Endothelial cell of umbilical vein (primary cell): ENCODE measurements around the gene NAPB. TPM values are rescaled to one million over a fixed set of nuclear protein-coding genes. Genes with fewer than 3 reads are reported as not detected.

Experiments used
- BruUV-seq: library from RNA; stranded (reverse); fragments of 400-500 nt; replicated peaks from 2 replicates; lab custom pipeline; 2021; lab: Mats Ljungman, UMichigan
- CTCF ChIA-PET: fragments of 300-600, 350-600 bp; sonication (Branson Sonifier 250); formaldehyde crosslinking; loops from one replicate; lab custom pipeline; 2021; ENCODE audit warnings: antibody characterized with exemption, inconsistent platforms; lab: Charles Lee
- POLR2A ChIA-PET: fragments of 300-600, 350-600 bp; sonication (Branson Sonifier 250); formaldehyde crosslinking; loops from one replicate; lab custom pipeline; 2021; ENCODE audit warnings: antibody characterized with exemption, inconsistent platforms; lab: Charles Lee
- DNase-seq: peaks from one replicate; pipeline ENCODE4 v3.0.0-alpha.2; 2011; ENCODE audit warnings: low read depth, low spot score
- FAIRE-seq: peaks from 2 replicates; lab custom pipeline; 2011; peaks lifted over from hg19 to GRCh38; lab: Jason Lieb, UNC
- H2AFZ ChIP-seq: 2 replicates; pipeline ENCODE4 v1.6.0; 2012; ENCODE audit warnings: low read depth, low read length, control low read depth, inconsistent platforms
- H3K27ac ChIP-seq: 2 replicates; pipeline ENCODE4 v1.5.1; 2011; ENCODE audit warnings: low read depth, mild to moderate bottlenecking, control low read depth, low read length, moderate library complexity; ENCODE audit not compliant: insufficient read depth
- H3K27me3 ChIP-seq, 2 experiments: 2 replicates each; pipeline versions ENCODE4 v1.6.0 to v1.6.1; 2011; ENCODE audit warnings: low read length in 2 of 2, mixed read lengths in 1 of 2; ENCODE audit not compliant: control insufficient read depth in 2 of 2, insufficient read depth in 2 of 2
- H3K36me3 ChIP-seq, 2 experiments: 2 replicates in 1 of 2; 3 replicates in 1 of 2; pipeline ENCODE4 v1.5.1; 2011; ENCODE audit warnings: low read length in 2 of 2, mild to moderate bottlenecking in 1 of 2, moderate library complexity in 1 of 2; ENCODE audit not compliant: control insufficient read depth in 2 of 2, insufficient read depth in 2 of 2; ENCODE audit errors: extremely low read depth in 1 of 2
- H3K4me1 ChIP-seq: 3 replicates; pipeline ENCODE4 v1.5.1; 2011; ENCODE audit warnings: mild to moderate bottlenecking, low read length; ENCODE audit not compliant: control insufficient read depth, insufficient read depth; ENCODE audit errors: extremely low read depth
- H3K4me2 ChIP-seq: 2 replicates; pipeline ENCODE4 v1.6.1; 2011; ENCODE audit warnings: low read length, control low read depth, mixed read lengths; ENCODE audit not compliant: insufficient read depth
- H3K4me3 ChIP-seq, 3 experiments: fragments of 200-600 bp in 1 of 3; sonication (generic), shearing (Covaris generic) in 1 of 3; replicated peaks in 1 of 3; 2 replicates each; pipeline ENCODE4 v1.5.1; 2011 to 2016; ENCODE audit warnings: control low read depth in 3 of 3, low read length in 3 of 3, mild to moderate bottlenecking in 2 of 3, inconsistent platforms in 1 of 3, low read depth in 1 of 3, moderate library complexity in 1 of 3; ENCODE audit not compliant: insufficient read depth in 1 of 3
- H3K79me2 ChIP-seq: 2 replicates; pipeline ENCODE4 v1.6.0; 2012; ENCODE audit warnings: low read length, inconsistent platforms; ENCODE audit not compliant: control insufficient read depth, insufficient read depth
- H3K9ac ChIP-seq: replicated peaks from 2 replicates; pipeline ENCODE3; 2011; ENCODE audit warnings: low read length, control low read depth; ENCODE audit not compliant: insufficient read depth; ENCODE audit errors: extremely low read depth
- H3K9me1 ChIP-seq: replicated peaks from 3 replicates; pipeline ENCODE4 v1.6.0; 2011; ENCODE audit warnings: mild to moderate bottlenecking, low read length; ENCODE audit not compliant: control insufficient read depth, insufficient read depth; ENCODE audit errors: extremely low read depth
- H3K9me3 ChIP-seq: replicated peaks from 2 replicates; pipeline ENCODE4 v1.5.1; 2012; ENCODE audit warnings: low read length, inconsistent platforms; ENCODE audit not compliant: control insufficient read depth, insufficient read depth
- H4K20me1 ChIP-seq: replicated peaks from 2 replicates; pipeline ENCODE3; 2011; ENCODE audit warnings: mild to moderate bottlenecking, low read length; ENCODE audit not compliant: control insufficient read depth, insufficient read depth; ENCODE audit errors: extremely low read depth
- FOS ChIP-seq: IDR thresholded peaks from 2 replicates; pipeline ENCODE4 v1.6.1; 2011; ENCODE audit warnings: mild to moderate bottlenecking, low read length, moderate library complexity, borderline replicate concordance; ENCODE audit not compliant: insufficient read depth
- GATA2 ChIP-seq: IDR thresholded peaks from 2 replicates; pipeline ENCODE4 v1.7.0; 2011; ENCODE audit warnings: low read depth, mild to moderate bottlenecking, moderate library complexity, mixed read lengths, low read length; ENCODE audit not compliant: insufficient read length, insufficient read depth
- POLR2A ChIP-seq: IDR thresholded peaks from 2 replicates; pipeline ENCODE4 v1.6.1; 2012; ENCODE audit warnings: low read depth, mild to moderate bottlenecking, control low read depth, low read length
- POLR2AphosphoS5 ChIP-seq: IDR thresholded peaks from 2 replicates; pipeline ENCODE4 v1.6.1; 2012; ENCODE audit warnings: low read depth, mild to moderate bottlenecking, control low read depth, low read length, moderate library complexity; ENCODE audit not compliant: insufficient read depth
- dilution Hi-C: fragments of 300-500 bp; cut with MboI; formaldehyde crosslinking; loops from one replicate; pipeline ENCODE4 v1.15.0; 2019; ENCODE audit warnings: low sequenced_read_pairs; ENCODE audit not compliant: extremely low pct_ligation_motif_present
- intact Hi-C: fragments of 100-400 bp; cut with micrococcal nuclease; formaldehyde crosslinking; loops from one replicate; pipeline ENCODE4 v1.10.0; 2022
- polyA plus RNA-seq, 4 experiments: library from polyadenylated mRNA; depleted of rRNA in 3 of 4; stranded (reverse) in 3 of 4; unstranded in 1 of 4; fragments of >200 nt; gene quantifications; 2 replicates each; pipeline versions ENCODE4 v1.2.1 to v1.2.3, GENCODE V29; 2011 to 2012; ENCODE audit warnings: missing spikeins in 1 of 4
- total RNA-seq: library from RNA; stranded (reverse); gene quantifications from 2 replicates; pipeline ENCODE4 v1.2.3, GENCODE V29; 2021
- TF ChIP-seq, protein P1 (sequence below): IDR thresholded peaks from 2 replicates; pipeline ENCODE4 v1.6.1; 2011; ENCODE audit not compliant: insufficient read depth, insufficient read length

Gene NAPB
- total and polyA plus RNA-seq, 2 donors (not counting 3 experiments of a cell fraction or from before 2014, with no cell fraction given), result 4.7 to 10.1 TPM

DNA sequence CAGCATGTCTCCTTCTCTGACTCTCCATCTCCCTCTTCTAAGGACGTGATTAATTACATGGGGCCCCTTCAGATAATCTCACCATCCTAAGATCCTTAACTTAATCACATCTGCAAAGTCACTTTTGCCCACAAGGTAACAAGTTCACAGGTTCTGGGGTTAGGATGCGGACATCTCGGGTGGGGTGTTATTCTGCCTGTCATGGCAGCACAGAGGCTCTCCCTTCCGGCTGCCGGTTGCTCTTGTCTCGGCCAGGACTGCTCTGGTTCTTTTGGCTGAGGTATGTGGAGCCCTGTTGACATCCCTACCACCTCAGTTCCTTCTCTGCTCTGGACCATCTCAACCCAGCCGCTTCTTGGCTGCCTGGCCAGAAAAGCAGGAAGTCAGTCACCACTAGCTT is 35.6 kb upstream of the NAPB start:
- no peak overlapping the region for H2AFZ ChIP-seq
- no peaks in the 10 kb centered on the region for H3K4me1 ChIP-seq
- TF ChIP-seq FOS (no peak), GATA2 (no peak), POLR2A (no peak)
- TF ChIP-seq, protein P1, sequence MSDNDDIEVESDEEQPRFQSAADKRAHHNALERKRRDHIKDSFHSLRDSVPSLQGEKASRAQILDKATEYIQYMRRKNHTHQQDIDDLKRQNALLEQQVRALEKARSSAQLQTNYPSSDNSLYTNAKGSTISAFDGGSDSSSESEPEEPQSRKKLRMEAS, result no peak
- dilution Hi-C loops (no loop called here), intact Hi-C loops (no loop called here)
- H3K27me3 ChIP-seq, result no peaks in the 10 kb centered on the region
- H3K79me2 ChIP-seq, result no peaks in the 10 kb centered on the region
- H3K36me3 ChIP-seq, result no peaks in the 10 kb centered on the region
- no peaks in the 10 kb centered on the region for H3K9me1 ChIP-seq
- FAIRE-seq (no peak), DNase-seq (no peak)
- no peaks in the 10 kb centered on the region for H3K9me3 ChIP-seq
- no peak overlapping the region for H3K27ac ChIP-seq
- H3K4me3 ChIP-seq, result no peak overlapping the region
- BruUV-seq, result no TSS peak
- H3K4me2 ChIP-seq, result no peak overlapping the region
- H4K20me1 ChIP-seq, result no peaks in the 10 kb centered on the region
- POLR2A ChIA-PET, result no interaction called here
- no peak overlapping the region for H3K9ac ChIP-seq
- CTCF ChIA-PET, result no interaction called here

DNA sequence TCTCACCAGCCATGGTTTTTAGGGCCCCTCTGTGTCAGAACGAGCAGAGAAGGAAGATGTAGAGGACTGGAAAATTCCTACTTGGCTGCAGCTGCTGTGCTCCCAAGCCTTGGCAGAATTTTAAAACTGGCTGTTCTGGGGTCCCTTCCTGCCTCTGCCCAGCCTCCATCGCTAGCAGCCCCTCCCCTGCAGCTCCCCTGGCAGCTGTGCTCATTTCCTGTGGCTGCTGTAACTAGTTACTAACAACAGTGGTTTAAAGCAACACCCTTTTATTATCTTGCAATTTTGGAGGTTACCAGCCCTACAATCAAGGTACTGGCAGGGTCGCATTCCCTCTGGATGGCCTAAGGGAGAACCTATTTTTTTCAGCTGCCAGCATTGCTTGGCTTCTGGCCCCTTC is 35.1 kb upstream of the NAPB start:
- dilution Hi-C loops, result no loop called here
- POLR2A ChIA-PET, result no interaction called here
- Histone ChIP-seq H3K4me1 (no peaks in the 10 kb centered on the region), H2AFZ (no peak overlapping the region), H3K27ac (no peak overlapping the region), H3K36me3 (no peaks in the 10 kb centered on the region), H3K9me3 (no peaks in the 10 kb centered on the region), H4K20me1 (no peaks in the 10 kb centered on the region), H3K27me3 (no peaks in the 10 kb centered on the region), H3K9me1 (no peaks in the 10 kb centered on the region), H3K4me3 (no peak overlapping the region), H3K4me2 (no peak overlapping the region), H3K79me2 (no peaks in the 10 kb centered on the region), H3K9ac (no peak overlapping the region)
- CTCF ChIA-PET, result no interaction called here
- BruUV-seq, result no TSS peak
- TF ChIP-seq POLR2AphosphoS5, result no peak
- FAIRE-seq (no peak), DNase-seq (no peak)
- intact Hi-C loops, result no loop called here
